GM10266 (cell line): ENCODE data around the gene DNMT3A.

ENCODE experiments used
- DNase-seq: peaks from one replicate; pipeline ENCODE4 v3.0.0; 2012; ENCODE audit errors: extremely low spot score
- TF ChIP-seq, protein P1 (sequence below): IDR thresholded peaks from 2 replicates; pipeline ENCODE4 v1.5.1; 2012; ENCODE audit warnings: mild to moderate bottlenecking, low read depth; ENCODE audit not compliant: control insufficient read depth, insufficient read depth; ENCODE audit errors: missing control alignments

The DNMT3A gene

GRCh38 chr2:25367296-25367695 is 25.6 kb upstream of the DNMT3A start:
- no peak for DNase-seq
- TF ChIP-seq, protein P1, sequence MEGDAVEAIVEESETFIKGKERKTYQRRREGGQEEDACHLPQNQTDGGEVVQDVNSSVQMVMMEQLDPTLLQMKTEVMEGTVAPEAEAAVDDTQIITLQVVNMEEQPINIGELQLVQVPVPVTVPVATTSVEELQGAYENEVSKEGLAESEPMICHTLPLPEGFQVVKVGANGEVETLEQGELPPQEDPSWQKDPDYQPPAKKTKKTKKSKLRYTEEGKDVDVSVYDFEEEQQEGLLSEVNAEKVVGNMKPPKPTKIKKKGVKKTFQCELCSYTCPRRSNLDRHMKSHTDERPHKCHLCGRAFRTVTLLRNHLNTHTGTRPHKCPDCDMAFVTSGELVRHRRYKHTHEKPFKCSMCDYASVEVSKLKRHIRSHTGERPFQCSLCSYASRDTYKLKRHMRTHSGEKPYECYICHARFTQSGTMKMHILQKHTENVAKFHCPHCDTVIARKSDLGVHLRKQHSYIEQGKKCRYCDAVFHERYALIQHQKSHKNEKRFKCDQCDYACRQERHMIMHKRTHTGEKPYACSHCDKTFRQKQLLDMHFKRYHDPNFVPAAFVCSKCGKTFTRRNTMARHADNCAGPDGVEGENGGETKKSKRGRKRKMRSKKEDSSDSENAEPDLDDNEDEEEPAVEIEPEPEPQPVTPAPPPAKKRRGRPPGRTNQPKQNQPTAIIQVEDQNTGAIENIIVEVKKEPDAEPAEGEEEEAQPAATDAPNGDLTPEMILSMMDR: no peak

- TF ChIP-seq, protein P1: no peak
- DNase-seq: peak; percentile 37
These were observed 24.9 kb upstream of the DNMT3A start for GRCh38 chr2:25366629-25367028.

DNA sequence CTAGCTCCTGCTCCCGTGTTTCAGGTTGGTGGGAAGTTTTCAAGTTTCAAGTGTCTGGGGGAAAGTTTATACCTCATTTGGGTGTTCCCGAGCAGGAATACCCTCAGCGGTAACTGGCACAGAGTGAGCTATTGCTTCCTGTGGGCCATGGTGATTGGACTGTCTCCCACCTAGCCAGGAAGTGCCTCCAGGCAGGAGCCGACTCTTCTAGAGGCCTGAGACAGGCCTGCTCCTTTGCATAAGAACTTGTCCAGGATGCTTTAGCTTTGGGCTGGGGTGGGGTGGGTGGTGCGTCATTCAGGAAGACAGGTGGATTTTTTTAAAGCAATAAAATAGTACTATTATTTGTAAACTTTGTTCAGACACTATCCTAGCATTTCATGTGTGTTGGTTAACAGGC is 23.5 kb upstream of the DNMT3A start:
- TF ChIP-seq, protein P1: no peak
- DNase-seq: no peak

- TF ChIP-seq, protein P1: no peak
- DNase-seq: no peak
These were observed 22.0 kb upstream of the DNMT3A start for GRCh38 chr2:25363733-25364132.

- peak; percentile 84 for DNase-seq
- TF ChIP-seq, protein P1: no peak
These were observed 20.9 kb upstream of the DNMT3A start for GRCh38 chr2:25362434-25363145.

- peak; percentile 89 for DNase-seq
- TF ChIP-seq, protein P1: peak; percentile 97
These were observed 20.3 kb upstream of the DNMT3A start for GRCh38 chr2:25362049-25362433.

- TF ChIP-seq, protein P1: no peak
- no peak for DNase-seq
These were observed 19.7 kb upstream of the DNMT3A start for GRCh38 chr2:25361261-25362048.
